Right ventricle myocardium inferior (tissue), 1 donor: ENCODE measurements around the gene AKR1B1. TPM values are rescaled to one million over a fixed set of nuclear protein-coding genes. Genes with fewer than 3 reads are reported as not detected.
A peak's percentile ranks its signal among the peaks of the same experiment; 100 is the strongest.

Experiments used
- ATAC-seq: fragments of 200-7000 bp; cut with Tn5 transposase; one replicate; pipeline ENCODE4 v1.9.1; 2020; ENCODE audit warnings: mild to moderate bottlenecking, moderate library complexity
- DNase-seq: peaks from one replicate; pipeline ENCODE4 v3.0.0; 2021; ENCODE audit errors: missing footprints
- intact Hi-C: fragments of 100-400 bp; cut with DNase I; formaldehyde crosslinking; loops from one replicate; pipeline ENCODE4 v1.11.0; 2022
- total RNA-seq: library from RNA; stranded (reverse); fragmentation: NEBNext Ultra II Directional; extraction: Animal tissue kit (Norgen Biotek cat#: 25700); gene quantifications from one replicate; pipeline ENCODE4 v1.2.1, GENCODE V29; 2021
- donor health status: DM: no; HTN: yes; CAD: no; lungs with severe emphysema.

The AKR1B1 gene
- total RNA-seq, 1 donor from 2014 or later: 232 TPM

DNA sequence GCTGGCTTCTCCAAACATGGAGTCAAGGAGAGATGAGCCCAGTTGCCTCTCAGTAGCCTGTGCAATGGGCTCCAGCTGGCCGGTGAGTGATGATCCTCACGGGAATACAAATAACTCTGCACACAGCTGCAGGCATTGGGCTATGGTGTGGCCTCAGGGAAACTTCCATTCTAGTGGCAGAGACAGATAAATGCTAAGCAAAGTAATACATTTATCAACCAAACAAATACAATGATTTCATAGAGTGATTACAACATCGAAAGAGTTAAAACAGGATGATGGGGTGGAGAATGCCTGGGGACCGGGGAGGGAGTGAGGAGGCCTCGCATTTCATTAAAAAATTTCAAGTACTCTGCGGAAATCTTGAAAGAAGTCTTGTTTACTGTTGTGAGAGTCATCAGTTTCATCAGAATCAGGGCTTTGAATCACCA, 15.0 kb upstream of the AKR1B1 start:
- DNase-seq (peak; percentile 58), ATAC-seq (peak; percentile 43)
- intact Hi-C loops: no loop called here

DNA sequence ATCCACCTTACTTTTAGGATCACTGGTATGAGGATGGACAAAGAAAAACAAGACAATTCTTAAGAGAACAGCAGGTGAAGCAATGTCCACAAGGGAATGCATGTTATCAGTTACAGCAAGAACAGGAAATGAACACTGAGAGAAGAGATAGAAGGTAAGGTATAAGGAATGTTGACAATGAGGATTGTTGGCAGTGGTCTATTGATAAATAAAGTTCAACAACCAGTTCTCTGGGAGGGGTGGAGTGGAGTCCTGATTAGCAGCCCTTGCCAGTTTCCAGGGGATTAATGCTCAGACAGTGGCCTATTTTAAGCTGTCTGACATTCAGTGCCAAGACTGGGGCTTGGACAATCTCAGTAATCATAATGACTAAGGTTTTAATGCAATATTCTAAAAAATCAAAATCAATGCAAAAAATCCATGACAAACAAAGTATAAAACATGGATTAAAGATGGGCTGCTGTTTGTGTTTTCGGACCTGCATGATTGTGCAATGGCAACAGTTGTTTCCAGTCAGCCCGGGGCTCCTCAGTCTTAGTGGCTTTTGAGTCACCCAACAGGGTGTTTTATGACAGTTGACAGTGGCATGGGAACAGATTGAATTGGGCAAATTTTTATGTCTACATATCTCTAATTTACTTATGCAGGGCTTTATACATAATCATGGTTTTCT, 13.8 kb upstream of the AKR1B1 start:
- ATAC-seq (no peak), DNase-seq (no peak)
- intact Hi-C loops: no loop called here

DNA sequence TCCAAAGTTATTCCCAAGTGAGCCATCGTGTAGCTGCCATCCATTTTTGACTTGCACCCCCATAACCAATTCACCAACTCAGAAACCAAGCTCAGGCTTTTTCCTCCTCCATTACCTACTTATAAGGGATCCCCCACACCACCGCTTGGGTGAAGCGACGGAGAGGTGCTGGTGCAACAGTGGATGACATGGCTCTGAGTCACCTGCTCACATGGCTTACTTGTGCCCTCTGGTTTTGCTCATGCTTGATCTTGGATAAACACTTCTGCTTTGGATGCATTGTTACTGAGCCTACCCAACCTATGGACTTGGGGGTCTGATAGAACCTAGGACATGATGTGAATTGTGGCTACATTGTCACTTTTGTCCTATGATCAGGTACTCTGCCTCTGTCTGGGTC, 12.0 kb upstream of the AKR1B1 start:
- ATAC-seq (no peak), DNase-seq (no peak)
- intact Hi-C loops: no loop called here

DNA sequence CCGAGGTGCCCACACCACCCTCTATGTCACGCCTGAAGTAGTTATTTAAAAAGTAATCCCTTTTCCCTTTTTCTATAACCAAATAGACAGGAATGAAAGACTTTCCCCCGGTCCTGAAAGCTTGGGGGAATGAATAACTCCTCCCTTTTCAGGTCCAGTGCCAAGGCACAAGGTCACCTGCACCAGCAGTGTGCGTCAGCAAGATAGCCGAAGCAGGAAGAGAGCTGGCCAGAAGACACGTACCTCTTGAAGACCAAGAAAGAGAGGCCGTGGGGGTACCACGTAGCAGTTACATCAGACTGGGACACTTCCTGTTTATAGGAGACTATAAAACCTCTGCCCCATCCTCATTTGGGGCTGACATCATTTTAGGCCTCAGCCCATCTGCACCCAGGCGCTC, 10.7 kb upstream of the AKR1B1 start:
- DNase-seq: no peak
- peak; percentile 58 for ATAC-seq

DNA sequence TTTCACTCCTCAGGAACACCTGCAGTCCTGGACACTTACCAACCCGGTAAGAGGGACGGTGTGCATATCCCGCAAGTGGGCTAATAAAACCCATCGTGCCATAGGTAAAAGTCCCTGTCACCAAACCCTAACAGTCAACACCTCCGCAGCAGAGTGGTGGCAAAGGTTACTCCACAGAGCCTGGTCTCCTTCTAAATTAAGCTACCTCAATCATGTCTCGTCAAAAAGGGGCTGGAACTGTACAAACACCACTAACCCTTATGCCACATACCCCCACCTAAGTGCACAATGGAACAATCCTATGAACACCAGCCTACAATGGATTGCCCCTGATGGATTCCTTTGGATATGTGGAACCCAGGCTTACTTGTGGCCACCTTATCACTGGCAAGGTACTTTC, 9.6 kb upstream of the AKR1B1 start:
- no peak for ATAC-seq
- intact Hi-C loops: no loop called here
- DNase-seq: no peak

More for the DNA sequence above, 10.7 kb upstream of the AKR1B1 start:
- intact Hi-C loops: no loop called here

DNA sequence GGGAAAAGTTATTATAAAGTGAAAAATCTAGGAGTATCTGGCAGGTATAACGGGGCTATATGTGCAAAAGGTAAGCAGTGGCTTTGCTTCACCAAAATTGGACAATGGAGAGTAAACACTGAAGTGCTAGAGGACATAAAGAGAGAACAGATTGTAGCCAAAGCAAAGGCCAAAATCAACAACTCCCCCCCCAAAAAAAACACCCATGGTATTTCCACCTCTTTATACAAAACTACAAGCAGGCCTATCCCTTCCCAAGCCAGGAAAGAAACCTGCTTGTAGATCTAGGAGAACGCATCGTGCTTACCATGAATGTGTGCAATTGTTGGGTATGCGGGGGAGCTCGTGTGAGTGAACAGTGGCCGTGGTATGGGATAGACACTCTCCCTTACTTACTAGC, 9.2 kb upstream of the AKR1B1 start:
- ATAC-seq (no peak), DNase-seq (no peak)
- intact Hi-C loops: no loop called here

DNA sequence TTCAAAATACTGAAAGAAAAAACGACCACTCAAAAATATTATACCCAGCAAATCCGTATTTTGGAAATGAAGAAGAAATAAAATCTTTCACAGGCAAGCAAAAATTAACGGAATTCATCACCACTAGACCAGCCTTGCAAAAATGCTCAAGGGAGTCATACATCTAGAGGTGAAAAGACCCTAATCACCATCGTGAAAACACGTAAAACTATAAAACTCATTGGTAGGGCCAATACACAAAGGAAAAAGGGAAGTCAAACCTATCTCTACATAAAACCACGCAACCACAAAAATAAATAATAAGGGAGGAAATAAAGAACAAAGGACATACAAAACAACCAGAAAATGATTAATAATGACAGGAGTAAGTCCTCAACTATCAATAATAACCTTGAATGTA, 6.6 kb upstream of the AKR1B1 start:
- DNase-seq (no peak), ATAC-seq (no peak)
- intact Hi-C loops: no loop called here

DNA sequence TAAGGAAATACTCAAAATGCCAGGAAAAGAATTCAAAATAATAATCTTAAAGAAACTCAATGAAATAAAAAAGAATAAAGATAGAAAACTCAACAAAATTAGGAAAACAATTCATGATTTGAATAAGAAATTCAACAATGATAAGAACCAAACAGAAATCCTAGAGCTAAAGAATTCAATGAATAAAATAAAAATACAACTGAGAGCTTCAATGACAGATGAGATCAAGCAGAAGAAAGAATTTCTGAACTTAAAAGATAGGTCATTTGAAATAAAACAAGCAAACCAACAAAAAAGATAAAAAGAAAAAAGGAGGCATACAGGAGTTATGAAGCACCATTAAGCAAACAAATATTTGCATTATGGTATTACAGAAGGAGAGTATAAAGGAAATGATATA, 5.6 kb upstream of the AKR1B1 start:
- DNase-seq (no peak), ATAC-seq (no peak)
- intact Hi-C loops: no loop called here

DNA sequence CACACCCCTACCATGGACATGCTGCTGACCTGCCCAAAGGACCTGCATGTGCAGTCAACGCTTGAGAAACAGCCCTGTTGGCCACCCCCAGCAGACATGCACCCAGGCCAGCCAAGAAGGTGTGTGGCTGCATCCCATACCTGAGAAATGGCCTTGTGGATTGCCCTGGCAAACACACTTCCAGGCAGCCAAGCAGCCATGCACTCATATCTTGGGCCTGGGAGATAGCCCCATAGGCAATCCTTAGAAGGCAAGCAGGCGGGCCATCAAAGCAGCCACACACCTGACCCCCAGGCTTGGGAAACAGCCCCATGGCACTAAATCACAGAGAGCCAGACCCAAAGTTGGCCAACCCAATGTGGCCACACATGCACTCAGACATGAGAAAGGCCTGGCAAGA, 4.9 kb upstream of the AKR1B1 start:
- intact Hi-C loops: no loop called here
- no peak for ATAC-seq

DNA sequence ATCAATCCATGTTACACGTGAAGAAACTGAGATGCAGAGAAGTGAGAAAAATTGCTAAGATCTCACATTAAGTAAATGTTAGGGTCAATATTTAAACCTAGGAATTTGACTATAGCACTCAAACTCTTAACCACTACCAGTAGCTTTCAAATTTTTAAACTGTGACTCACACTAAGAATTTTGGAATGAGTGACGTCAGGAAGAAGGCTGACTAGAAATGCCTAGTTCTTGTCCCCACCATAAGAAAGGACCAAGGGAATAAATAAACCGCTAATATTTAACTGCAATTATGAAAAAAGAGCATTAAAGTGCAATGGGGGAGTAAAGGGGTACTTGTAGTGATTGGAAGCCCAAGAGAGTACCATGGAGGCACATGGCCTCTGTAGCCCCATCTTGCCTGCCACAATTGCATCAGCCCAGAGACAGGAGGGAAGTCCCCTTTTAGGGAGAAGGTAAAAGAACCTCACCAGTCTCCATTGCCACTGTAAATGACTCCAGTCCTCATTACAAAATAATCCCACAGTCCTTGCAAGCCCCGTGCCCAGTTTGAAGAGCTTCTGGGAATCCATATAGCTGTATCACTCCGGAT, 3.5 kb upstream of the AKR1B1 start:
- intact Hi-C loops: no loop called here
- DNase-seq (no peak), ATAC-seq (no peak)

More for the DNA sequence above, 4.9 kb upstream of the AKR1B1 start:
- no peak for DNase-seq

DNA sequence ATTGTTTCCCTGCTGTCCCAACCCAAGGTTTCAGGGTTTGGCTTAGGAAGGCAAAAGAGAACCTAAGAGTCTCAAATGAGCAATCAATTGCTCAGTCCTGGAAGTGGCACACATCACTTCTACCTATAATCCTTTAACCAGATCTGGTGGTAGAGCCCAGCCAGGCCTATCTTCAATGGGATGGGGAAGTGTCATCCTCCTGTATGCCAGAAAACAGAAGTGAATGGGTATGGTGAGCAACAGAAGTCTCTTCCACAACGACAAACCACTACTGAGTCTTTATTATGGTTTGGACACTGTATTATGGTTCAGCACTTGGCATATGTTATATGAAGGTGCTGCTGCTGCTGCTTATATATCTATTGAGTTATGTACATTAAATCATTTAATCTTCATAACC, 3.0 kb upstream of the AKR1B1 start:
- DNase-seq (no peak), ATAC-seq (no peak)
- intact Hi-C loops: no loop called here

DNA sequence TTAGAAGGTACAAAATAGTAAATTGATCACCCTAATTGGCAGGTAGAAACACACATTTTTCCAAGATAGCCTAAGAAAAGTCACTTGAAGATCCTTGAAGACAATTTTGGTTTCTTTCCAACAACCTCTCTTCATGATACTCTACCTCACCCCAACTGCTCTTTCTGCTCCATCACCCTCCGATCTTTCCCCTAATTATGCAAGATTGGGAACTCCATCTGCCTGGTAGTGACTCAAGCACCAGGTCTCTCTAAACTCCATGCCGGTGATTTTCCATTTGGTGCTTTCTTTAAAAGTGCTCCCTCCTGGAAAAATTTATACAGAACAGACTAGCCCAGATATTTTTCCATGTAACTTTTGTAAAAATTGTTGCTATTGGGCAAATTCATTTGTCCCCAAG, 1.1 kb upstream of the AKR1B1 start:
- intact Hi-C loops: no loop called here
- DNase-seq: no peak
- no peak for ATAC-seq

DNA sequence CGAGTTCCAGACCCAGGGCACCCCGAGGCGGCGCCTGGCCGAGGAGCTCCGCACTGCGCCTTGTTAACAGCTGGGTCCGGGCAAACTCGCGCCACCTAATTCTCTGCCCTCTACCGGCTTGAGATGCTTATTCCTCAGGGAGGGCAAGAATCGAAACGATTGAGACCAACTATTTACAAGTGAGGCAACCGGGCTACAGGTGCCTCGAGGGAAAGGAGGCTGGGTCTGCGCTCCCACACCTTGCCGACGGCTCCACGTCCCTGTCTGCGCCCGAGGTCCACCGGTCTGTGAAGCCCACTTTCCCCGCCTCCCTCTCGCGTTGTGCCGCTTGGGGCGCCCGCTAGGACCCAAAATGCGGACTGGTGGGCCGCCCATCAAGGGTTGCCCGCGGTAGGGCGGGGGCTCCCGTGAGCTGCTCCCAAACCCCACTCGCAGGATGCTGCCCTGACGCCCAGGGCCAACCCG, 527 bp downstream of the AKR1B1 start:
- DNase-seq (no peak), ATAC-seq (peak; percentile 48)
- intact Hi-C loops: no loop called here

DNA sequence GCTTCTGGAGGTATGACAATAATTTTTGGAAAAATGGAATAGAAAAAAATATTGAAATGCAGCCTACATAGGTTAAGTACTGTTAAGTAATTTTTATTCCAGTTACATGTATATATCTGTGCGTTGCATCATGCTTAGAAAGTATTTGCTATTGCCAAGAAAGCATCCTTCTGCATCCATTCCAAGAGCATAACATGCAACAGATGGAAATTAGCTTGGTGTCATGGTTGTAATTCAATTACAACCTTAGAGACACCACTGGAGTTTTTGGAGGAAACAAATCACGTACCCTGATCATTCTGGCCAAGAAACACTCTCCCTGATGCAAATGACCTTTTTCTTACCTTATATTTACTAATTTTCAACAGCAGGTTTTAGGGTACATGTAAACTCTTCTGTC, 1.7 kb downstream of the AKR1B1 start:
- intact Hi-C loops: no loop called here
- DNase-seq (no peak), ATAC-seq (no peak)

DNA sequence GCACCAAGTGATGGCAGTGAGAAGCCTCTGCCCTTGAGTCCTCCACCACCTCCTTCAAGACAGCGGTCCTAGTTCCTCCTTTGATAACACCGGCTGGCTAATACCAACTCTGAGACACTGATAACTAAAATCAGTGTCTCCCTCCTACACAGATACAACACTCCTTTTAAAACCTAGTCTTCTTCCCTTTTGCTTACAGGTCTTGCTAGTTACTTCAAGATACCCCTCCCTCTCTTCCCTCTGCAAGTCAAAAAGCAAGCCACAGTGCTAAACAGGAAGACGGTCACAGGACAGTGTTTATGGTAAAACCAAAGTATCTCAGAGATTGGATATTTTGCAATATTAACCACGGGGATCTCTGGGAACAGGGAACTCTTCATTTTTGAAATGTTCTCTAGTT, 4.6 kb downstream of the AKR1B1 start:
- DNase-seq (no peak), ATAC-seq (no peak)
- intact Hi-C loops: no loop called here

DNA sequence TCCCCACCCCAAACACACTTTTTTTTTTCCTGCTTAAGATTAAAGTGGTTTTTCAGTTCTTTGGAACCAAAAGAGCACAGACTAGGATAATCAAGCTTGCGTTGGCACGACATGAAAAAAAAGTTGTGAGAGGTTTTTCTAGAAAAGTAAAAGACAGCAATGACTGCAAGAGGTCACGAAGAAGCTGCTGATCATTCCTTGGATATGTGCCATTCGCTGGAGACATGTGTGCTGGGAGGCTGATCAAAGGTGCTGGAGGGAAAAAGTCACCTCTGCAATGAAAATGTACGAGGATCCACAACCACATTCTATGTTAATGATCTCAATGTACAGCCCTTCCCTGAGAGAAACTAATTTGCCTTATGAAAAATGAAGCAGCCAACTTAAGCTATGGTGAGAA, 5.4 kb downstream of the AKR1B1 start:
- ATAC-seq (no peak), DNase-seq (no peak)
- intact Hi-C loops: no loop called here

DNA sequence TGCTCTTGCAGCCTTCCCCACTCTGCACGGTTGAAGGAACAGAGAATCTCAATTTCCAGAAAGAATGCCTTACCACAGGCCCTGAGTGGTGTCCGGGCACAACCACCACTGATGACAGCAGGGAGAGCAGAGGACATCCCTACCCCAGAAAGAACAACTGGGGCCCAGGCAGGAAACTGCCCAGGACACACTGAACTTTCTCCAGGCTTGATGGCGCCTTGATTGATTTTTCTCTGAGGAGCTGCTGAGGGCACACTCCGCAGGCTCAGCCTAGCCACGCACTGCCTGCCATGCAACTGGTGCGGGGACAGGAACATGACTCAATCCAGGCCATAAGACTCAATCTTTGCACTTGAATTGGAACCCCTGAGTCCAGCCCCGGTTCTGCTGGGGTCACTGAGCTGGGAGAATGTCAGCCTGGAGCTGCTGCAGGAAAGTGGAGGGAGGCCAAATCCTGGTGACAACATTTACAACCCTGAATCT, 5.9 kb downstream of the AKR1B1 start:
- DNase-seq (no peak), ATAC-seq (peak; percentile 35)
- intact Hi-C loops: no loop called here

DNA sequence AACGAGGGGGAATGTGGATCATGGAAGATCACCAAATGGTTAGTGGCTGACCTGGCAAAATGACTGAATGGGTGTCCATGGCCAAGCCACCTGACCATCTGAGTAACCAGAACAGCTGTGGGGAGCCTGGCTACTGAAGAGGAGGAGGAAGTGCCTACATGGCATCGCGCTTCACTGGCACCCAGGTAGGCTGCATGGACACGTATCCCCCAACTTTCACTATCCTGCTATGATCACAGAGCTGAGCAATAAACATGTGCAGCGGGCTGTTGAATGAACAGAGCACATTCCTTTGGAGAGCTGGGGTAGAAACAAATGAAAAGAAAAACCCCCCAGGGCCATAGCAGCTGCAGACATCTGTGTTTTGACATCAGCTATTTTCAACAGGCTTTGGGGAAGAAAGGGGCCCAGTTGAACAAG, 6.5 kb downstream of the AKR1B1 start:
- intact Hi-C loops: no loop called here

DNA sequence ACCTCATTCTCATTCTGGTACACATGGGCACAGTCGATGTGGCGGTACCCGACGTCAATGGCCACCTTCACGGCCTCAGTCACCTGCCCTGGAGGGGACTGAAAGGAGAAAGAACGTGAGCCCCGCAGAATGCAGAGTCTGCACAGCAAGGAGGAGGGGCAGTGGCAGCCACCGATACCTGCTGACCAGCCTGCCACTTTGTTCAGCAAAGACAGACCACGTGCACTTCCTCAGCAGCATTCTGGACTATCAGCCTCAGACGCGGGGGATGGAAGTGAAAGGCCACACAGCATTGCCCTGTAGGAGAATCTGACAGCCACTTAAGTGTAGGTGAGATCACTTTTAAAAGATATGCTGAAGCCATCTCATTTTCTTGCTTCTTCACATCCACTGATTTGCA, 7.2 kb downstream of the AKR1B1 start:
- no peak for DNase-seq
- intact Hi-C loops: no loop called here
- ATAC-seq: no peak

More for the DNA sequence above, 6.5 kb downstream of the AKR1B1 start:
- peak; percentile 43 for ATAC-seq
- DNase-seq: no peak

DNA sequence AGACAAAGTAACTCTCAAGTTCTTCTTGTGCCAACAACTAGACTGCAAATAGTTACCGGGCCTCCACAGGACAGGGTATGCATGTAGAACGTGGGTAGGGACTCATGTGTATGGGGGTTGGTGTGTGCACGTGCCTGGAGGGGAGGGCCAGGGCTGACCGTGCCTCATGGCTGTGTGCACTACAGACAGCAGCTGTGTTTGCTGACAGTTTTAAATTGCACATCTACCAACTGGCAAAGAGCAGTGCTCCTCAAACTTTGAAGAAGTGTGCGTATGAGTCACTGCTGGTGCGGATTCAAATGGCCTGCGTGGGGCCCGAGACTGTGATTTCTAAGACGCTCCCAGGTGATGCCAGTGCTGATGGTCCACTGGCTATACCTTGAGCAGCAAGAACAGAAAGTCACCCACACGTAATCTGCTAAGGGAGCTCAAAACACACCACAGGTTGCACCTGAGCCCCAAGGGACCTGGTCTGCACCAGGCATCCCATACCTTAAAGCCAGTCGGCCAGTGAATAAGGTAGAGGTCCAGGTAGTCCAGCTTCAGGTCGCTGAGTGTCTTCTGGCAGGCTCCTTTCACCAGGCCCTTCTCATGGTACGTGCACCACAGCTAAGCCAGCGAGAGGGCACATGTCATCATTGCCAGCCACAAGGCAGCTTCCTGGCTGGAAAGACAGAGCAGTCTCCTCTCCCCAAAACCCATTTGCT, 8.5 kb downstream of the AKR1B1 start:
- DNase-seq (no peak), ATAC-seq (peak; percentile 30)
- intact Hi-C loops: no loop called here
